WTC11 (cell line): ENCODE measurements around the gene CAPN9. TPM values are rescaled to one million over a fixed set of nuclear protein-coding genes. Genes with fewer than 3 reads are reported as not detected.

Experiments
- ATAC-seq: fragments of 200-7000 bp; cut with Tn5 transposase; 2 replicates; pipeline ENCODE4 v1.10.0; 2021; ENCODE audit warnings: mild to moderate bottlenecking, moderate library complexity
- CTCF ChIA-PET: fragments of 300-600 bp; sonication (Branson Sonifier 250); formaldehyde crosslinking; loops from one replicate; lab custom pipeline; 2021; ENCODE audit warnings: antibody characterized with exemption; lab: Charles Lee
- POLR2A ChIA-PET: fragments of 350-600 bp; sonication (Branson Sonifier 250); formaldehyde crosslinking; loops from one replicate; lab custom pipeline; 2021; ENCODE audit warnings: antibody characterized with exemption; lab: Charles Lee
- DNase-seq: peaks from one replicate; pipeline ENCODE4 v3.0.0; 2021; ENCODE audit warnings: low spot score
- H3K27ac Mint-ChIP-seq: 2 replicates; pipeline ENCODE4 v1.8.0; 2021; ENCODE audit warnings: mixed read lengths
- H3K27me3 Mint-ChIP-seq: 2 replicates; pipeline ENCODE4 v1.8.0; 2021; ENCODE audit warnings: low read depth, mild to moderate bottlenecking, moderate library complexity, mixed read lengths
- H3K36me3 Mint-ChIP-seq: 2 replicates; pipeline ENCODE4 v1.8.0; 2021; ENCODE audit warnings: mixed read lengths
- H3K4me1 Mint-ChIP-seq: 2 replicates; pipeline ENCODE4 v1.8.0; 2022; ENCODE audit warnings: mixed read lengths
- H3K4me3 Mint-ChIP-seq: 2 replicates; pipeline ENCODE4 v1.8.0; 2021; ENCODE audit warnings: mild to moderate bottlenecking, moderate library complexity, mixed read lengths
- H3K9me3 Mint-ChIP-seq: 2 replicates; pipeline ENCODE4 v1.8.0; 2021; ENCODE audit warnings: mixed read lengths
- E2F1 ChIP-seq: sonication (generic); formaldehyde crosslinking; IDR thresholded peaks from 2 replicates; pipeline ENCODE4 v1.8.0; 2022; ENCODE audit warnings: mild to moderate bottlenecking, missing genetic modification reagents
- FOXK1 ChIP-seq: sonication (generic); formaldehyde crosslinking; IDR thresholded peaks from 2 replicates; pipeline ENCODE4 v1.8.0; 2022; ENCODE audit warnings: mild to moderate bottlenecking, moderate library complexity, missing genetic modification reagents
- HMGA2 ChIP-seq: fragments of 250-450 bp; sonication (Bioruptor Pico); IDR thresholded peaks from 2 replicates; pipeline ENCODE4 v1.4.0; 2021; ENCODE audit warnings: mild to moderate bottlenecking, moderate library complexity
- JAZF1 ChIP-seq: fragments of 250-450 bp; sonication (Bioruptor Pico); IDR thresholded peaks from 2 replicates; pipeline ENCODE4 v1.9.0; 2021; ENCODE audit warnings: moderate library complexity, mild to moderate bottlenecking, inconsistent platforms
- MLX ChIP-seq: sonication (generic); formaldehyde crosslinking; IDR thresholded peaks from 2 replicates; pipeline ENCODE4 v1.8.1; 2023; ENCODE audit warnings: mild to moderate bottlenecking, missing genetic modification reagents, moderate library complexity
- MXD4 ChIP-seq: fragments of 250-450 bp; sonication (Bioruptor Pico); IDR thresholded peaks from 2 replicates; pipeline ENCODE4 v1.8.0; 2021; ENCODE audit warnings: mild to moderate bottlenecking, moderate library complexity, borderline replicate concordance
- MYBL2 ChIP-seq: sonication (generic); formaldehyde crosslinking; IDR thresholded peaks from 2 replicates; pipeline ENCODE4 v1.8.1; 2023; ENCODE audit warnings: mild to moderate bottlenecking, moderate library complexity, missing genetic modification reagents
- NFYB ChIP-seq: sonication (generic); formaldehyde crosslinking; conservative IDR thresholded peaks from 2 replicates; pipeline ENCODE4 v1.8.0; 2022; ENCODE audit warnings: low read depth, missing genetic modification reagents
- NR2C2 ChIP-seq: sonication (generic); formaldehyde crosslinking; IDR thresholded peaks from 2 replicates; pipeline ENCODE4 v1.8.0; 2022; ENCODE audit warnings: mild to moderate bottlenecking, missing genetic modification reagents
- NR3C1 ChIP-seq: sonication (generic); formaldehyde crosslinking; conservative IDR thresholded peaks from 2 replicates; pipeline ENCODE4 v1.8.1; 2023; ENCODE audit warnings: low read depth, mild to moderate bottlenecking, missing genetic modification reagents
- PRDM15 ChIP-seq: sonication (generic); formaldehyde crosslinking; IDR thresholded peaks from 2 replicates; pipeline ENCODE4 v1.8.0; 2022; ENCODE audit warnings: missing genetic modification reagents
- RORB ChIP-seq: fragments of 250-450 bp; sonication (Bioruptor Pico); IDR thresholded peaks from 2 replicates; pipeline ENCODE4 v1.9.0; 2021; ENCODE audit warnings: mild to moderate bottlenecking
- SOX15 ChIP-seq: fragments of 250-450 bp; sonication (Bioruptor Pico); IDR thresholded peaks from 2 replicates; pipeline ENCODE4 v1.9.0; 2021; ENCODE audit warnings: mild to moderate bottlenecking
- ZNF232 ChIP-seq: sonication (generic); formaldehyde crosslinking; IDR thresholded peaks from 2 replicates; pipeline ENCODE4 v1.8.0; 2022; ENCODE audit warnings: mild to moderate bottlenecking, missing genetic modification reagents
- ZNF281 ChIP-seq: sonication (generic); formaldehyde crosslinking; IDR thresholded peaks from 2 replicates; pipeline ENCODE4 v1.8.0; 2023; ENCODE audit warnings: mild to moderate bottlenecking, missing genetic modification reagents
- total RNA-seq: library from RNA; stranded (reverse); gene quantifications from 3 replicates; pipeline ENCODE4 v1.2.3, GENCODE V29; 2021
- TF ChIP-seq, protein P1 (sequence below): sonication (generic); formaldehyde crosslinking; IDR thresholded peaks from 2 replicates; pipeline ENCODE4 v1.8.1; 2022; ENCODE audit warnings: missing genetic modification reagents, borderline replicate concordance
- TF ChIP-seq, protein P2 (sequence below): sonication (generic); formaldehyde crosslinking; conservative IDR thresholded peaks from 2 replicates; pipeline ENCODE4 v1.8.1; 2023; ENCODE audit warnings: mild to moderate bottlenecking, low read depth, missing genetic modification reagents, moderate library complexity

CAPN9 gene
- total RNA-seq, 1 experiment from 2014 or later = not detected

DNA sequence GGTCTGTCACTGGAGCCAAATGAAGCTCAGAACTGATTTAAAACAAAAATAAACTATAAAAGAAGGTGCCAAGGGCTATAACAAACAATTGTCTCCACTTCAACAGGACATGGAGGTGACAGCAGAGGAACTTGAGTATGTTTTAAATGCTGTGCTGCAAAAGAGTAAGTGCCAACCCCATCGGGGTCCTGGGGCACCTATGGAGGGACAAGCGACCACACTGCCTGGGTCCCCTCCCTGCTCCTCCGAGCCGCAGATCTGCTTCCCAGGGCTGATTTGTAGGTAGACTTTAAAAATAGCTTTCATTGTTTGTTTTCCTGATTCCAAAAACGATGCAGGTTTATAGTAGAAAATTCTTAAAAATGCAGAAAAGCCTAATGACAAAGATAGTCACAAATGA is 42.8 kb downstream of the CAPN9 start:
- H3K4me3 Mint-ChIP-seq = no peak overlapping the region
- no peaks in the 10 kb centered on the region for H3K4me1 Mint-ChIP-seq
- H3K27me3 Mint-ChIP-seq = peaks cover 21% of the 10 kb centered on the region
- no peak for TF ChIP-seq NFYB
- TF ChIP-seq HMGA2 = no peak
- TF ChIP-seq SOX15 (CRISPR knock-in tag) = no peak
- no peak for TF ChIP-seq JAZF1 (CRISPR knock-in tag)
- TF ChIP-seq, protein P1, sequence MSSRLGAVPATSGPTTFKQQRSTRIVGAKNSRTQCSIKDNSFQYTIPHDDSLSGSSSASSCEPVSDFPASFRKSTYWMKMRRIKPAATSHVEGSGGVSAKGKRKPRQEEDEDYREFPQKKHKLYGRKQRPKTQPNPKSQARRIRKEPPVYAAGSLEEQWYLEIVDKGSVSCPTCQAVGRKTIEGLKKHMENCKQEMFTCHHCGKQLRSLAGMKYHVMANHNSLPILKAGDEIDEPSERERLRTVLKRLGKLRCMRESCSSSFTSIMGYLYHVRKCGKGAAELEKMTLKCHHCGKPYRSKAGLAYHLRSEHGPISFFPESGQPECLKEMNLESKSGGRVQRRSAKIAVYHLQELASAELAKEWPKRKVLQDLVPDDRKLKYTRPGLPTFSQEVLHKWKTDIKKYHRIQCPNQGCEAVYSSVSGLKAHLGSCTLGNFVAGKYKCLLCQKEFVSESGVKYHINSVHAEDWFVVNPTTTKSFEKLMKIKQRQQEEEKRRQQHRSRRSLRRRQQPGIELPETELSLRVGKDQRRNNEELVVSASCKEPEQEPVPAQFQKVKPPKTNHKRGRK = no peak
- TF ChIP-seq, protein P2, sequence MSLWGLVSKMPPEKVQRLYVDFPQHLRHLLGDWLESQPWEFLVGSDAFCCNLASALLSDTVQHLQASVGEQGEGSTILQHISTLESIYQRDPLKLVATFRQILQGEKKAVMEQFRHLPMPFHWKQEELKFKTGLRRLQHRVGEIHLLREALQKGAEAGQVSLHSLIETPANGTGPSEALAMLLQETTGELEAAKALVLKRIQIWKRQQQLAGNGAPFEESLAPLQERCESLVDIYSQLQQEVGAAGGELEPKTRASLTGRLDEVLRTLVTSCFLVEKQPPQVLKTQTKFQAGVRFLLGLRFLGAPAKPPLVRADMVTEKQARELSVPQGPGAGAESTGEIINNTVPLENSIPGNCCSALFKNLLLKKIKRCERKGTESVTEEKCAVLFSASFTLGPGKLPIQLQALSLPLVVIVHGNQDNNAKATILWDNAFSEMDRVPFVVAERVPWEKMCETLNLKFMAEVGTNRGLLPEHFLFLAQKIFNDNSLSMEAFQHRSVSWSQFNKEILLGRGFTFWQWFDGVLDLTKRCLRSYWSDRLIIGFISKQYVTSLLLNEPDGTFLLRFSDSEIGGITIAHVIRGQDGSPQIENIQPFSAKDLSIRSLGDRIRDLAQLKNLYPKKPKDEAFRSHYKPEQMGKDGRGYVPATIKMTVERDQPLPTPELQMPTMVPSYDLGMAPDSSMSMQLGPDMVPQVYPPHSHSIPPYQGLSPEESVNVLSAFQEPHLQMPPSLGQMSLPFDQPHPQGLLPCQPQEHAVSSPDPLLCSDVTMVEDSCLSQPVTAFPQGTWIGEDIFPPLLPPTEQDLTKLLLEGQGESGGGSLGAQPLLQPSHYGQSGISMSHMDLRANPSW (CRISPR knock-in tag) = no peak
- no peak for TF ChIP-seq ZNF281 (CRISPR knock-in tag)
- TF ChIP-seq NR2C2 (CRISPR knock-in tag) = no peak
- no peak for TF ChIP-seq FOXK1 (CRISPR knock-in tag)
- no peak for TF ChIP-seq RORB (CRISPR knock-in tag)
- TF ChIP-seq MYBL2 (CRISPR knock-in tag) = no peak
- no peak for TF ChIP-seq MLX (CRISPR knock-in tag)
- no peak for TF ChIP-seq PRDM15 (CRISPR knock-in tag)
- TF ChIP-seq MXD4 = no peak
- no peak for TF ChIP-seq ZNF232 (CRISPR knock-in tag)
- no peak for TF ChIP-seq NR3C1 (CRISPR knock-in tag)
- TF ChIP-seq E2F1 (CRISPR knock-in tag) = no peak
- H3K9me3 Mint-ChIP-seq = no peaks in the 10 kb centered on the region
- DNase-seq = no peak
- no peaks in the 10 kb centered on the region for H3K36me3 Mint-ChIP-seq
- CTCF ChIA-PET = interaction anchor here (0.7 kb wide), 1 partner anchor 637 kb away, joined by 4 read pairs; no protein-coding TSS in a partner anchor
- POLR2A ChIA-PET = no interaction called here
- H3K27ac Mint-ChIP-seq = no peak overlapping the region
- ATAC-seq = no peak
